ENCODE results near the gene COG5. TPM values are rescaled to one million over a fixed set of nuclear protein-coding genes. Genes with fewer than 3 reads are reported as not detected.
A peak's percentile ranks its signal among the peaks of the same experiment; 100 is the strongest.

The COG5 gene
- total and polyA plus RNA-seq, 9 of the 15 experiments (the other 6 are each of a cell fraction or from before 2014, with no cell fraction given): 15.3 to 75.1 (median 56.4) TPM

DNA sequence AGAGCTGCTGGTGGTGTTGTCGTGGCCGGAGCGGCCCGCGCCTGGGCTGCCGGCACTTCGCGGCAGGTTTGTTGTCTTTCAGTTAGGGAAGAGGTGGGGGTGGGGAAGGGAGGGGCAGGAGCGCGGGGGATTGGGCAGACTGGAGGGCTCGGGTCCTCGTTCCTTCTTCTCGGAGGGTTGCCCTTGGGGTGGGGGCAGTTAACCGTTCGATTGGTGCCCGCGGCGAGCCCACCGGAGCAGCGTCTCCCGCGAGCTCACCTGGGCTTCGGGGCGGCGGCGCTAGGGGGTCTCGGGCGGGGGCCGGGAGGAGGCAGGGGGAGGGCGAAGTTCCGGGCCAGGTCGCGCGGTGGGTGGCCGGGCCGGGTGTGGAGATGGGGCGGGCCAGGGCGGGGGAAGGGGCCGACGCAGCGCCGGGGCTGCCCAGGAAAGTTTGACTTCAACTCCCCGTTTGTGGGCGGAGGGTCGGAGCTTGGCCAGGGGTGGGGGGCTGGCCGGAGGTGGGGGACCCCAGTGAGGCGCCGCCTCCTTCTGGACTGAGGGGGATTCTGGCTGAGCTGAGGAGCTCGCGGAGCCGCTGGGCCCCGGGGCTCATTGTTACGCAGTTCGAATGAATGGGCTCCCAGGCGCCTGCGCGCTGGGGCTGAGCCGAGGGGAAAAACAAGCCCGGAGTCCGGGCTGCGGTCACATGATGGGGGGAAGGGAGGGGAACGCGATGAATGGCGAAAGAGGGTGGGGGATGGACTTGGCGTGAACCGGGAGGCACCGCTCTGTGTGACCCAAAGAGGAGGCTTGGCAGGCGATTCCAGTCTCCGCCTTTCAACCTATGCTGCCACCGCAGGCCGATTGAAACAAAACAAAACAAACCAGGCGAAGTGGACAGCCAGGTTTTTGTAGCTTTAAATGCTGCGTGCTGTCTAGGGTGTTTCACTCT, 394.3 kb downstream of the COG5 start (continued):
- peak; percentile 89 for TF ChIP-seq SAP30 (IDR thresholded peaks at IDR 0.05; ENCODE audit: borderline replicate concordance, insufficient read depth, low read depth, low read length, poor library complexity, severe bottlenecking)
- no peak for TF ChIP-seq ZBTB33 (CRISPR knock-in tag; IDR thresholded peaks at IDR 0.05)
- no peak for TF ChIP-seq RHOXF2B (CRISPR knock-in tag; conservative IDR thresholded peaks at IDR 0.05)
- TF ChIP-seq, protein P1, sequence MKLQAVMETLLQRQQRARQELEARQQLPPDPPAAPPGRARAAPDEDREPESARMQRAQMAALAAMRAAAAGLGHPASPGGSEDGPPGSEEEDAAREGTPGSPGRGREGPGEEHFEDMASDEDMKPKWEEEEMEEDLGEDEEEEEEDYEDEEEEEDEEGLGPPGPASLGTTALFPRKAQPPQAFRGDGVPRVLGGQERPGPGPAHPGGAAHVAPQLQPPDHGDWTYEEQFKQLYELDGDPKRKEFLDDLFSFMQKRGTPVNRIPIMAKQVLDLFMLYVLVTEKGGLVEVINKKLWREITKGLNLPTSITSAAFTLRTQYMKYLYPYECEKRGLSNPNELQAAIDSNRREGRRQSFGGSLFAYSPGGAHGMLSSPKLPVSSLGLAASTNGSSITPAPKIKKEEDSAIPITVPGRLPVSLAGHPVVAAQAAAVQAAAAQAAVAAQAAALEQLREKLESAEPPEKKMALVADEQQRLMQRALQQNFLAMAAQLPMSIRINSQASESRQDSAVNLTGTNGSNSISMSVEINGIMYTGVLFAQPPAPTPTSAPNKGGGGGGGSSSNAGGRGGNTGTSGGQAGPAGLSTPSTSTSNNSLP (IDR thresholded peaks at IDR 0.05; ENCODE audit: borderline replicate concordance, low read depth, low read length): peak; percentile 39; the same call in 1 of the 2 replicates
- TF ChIP-seq, protein P2, sequence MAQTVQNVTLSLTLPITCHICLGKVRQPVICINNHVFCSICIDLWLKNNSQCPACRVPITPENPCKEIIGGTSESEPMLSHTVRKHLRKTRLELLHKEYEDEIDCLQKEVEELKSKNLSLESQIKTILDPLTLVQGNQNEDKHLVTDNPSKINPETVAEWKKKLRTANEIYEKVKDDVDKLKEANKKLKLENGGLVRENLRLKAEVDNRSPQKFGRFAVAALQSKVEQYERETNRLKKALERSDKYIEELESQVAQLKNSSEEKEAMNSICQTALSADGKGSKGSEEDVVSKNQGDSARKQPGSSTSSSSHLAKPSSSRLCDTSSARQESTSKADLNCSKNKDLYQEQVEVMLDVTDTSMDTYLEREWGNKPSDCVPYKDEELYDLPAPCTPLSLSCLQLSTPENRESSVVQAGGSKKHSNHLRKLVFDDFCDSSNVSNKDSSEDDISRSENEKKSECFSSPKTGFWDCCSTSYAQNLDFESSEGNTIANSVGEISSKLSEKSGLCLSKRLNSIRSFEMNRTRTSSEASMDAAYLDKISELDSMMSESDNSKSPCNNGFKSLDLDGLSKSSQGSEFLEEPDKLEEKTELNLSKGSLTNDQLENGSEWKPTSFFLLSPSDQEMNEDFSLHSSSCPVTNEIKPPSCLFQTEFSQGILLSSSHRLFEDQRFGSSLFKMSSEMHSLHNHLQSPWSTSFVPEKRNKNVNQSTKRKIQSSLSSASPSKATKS (CRISPR knock-in tag; IDR thresholded peaks at IDR 0.05): no peak
- TF ChIP-seq ZNF780A (CRISPR knock-in tag; IDR thresholded peaks at IDR 0.05): no peak
- peak; percentile 9; the same call in 1 of the 2 replicates for TF ChIP-seq SPI1 (IDR thresholded peaks at IDR 0.05; ENCODE audit: borderline replicate concordance, low read depth, low read length)
- TF ChIP-seq CBFB (CRISPR knock-in tag; IDR thresholded peaks at IDR 0.05): peak; percentile 95
- no peak for TF ChIP-seq MAFG (tag; conservative IDR thresholded peaks at IDR 0.05)
- no peak for TF ChIP-seq ZZZ3 (IDR thresholded peaks at IDR 0.05)
- TF ChIP-seq ZBTB34 (CRISPR knock-in tag; IDR thresholded peaks at IDR 0.05): no peak
- no peak for TF ChIP-seq SP2 (IDR thresholded peaks at IDR 0.05; ENCODE audit: extremely low read depth, low read depth, low read length, poor library complexity, severe bottlenecking)
- no peak for TF ChIP-seq ZNF146 (CRISPR knock-in tag; IDR thresholded peaks at IDR 0.05; ENCODE audit: unreplicated experiment)
- no peak for TF ChIP-seq ZKSCAN3 (CRISPR knock-in tag; IDR thresholded peaks at IDR 0.05)
- TF ChIP-seq ESRRB (CRISPR knock-in tag; IDR thresholded peaks at IDR 0.05; ENCODE audit: borderline replicate concordance): no peak
- TF ChIP-seq TRIM28 (IDR thresholded peaks at IDR 0.05): peak; percentile 70
- TF ChIP-seq, protein P3, sequence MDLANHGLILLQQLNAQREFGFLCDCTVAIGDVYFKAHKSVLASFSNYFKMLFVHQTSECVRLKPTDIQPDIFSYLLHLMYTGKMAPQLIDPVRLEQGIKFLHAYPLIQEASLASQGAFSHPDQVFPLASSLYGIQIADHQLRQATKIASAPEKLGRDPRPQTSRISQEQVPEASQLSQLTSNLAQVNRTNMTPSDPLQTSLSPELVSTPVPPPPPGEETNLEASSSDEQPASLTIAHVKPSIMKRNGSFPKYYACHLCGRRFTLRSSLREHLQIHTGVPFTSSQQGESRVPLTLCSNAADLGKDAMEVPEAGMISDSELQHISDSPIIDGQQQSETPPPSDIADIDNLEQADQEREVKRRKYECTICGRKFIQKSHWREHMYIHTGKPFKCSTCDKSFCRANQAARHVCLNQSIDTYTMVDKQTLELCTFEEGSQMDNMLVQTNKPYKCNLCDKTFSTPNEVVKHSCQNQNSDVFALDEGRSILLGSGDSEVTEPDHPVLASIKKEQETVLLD (IDR thresholded peaks at IDR 0.05): peak; percentile 93
